GM13976 (cell line): Measurements from ENCODE around the gene TMEM94.
"Not testable (repeated sequence)": the region's sequence is repeated elsewhere in the genome, so short reads cannot be mapped to it uniquely, and the experiment has no call there.

Experiments
- DNase-seq: peaks from one replicate; pipeline ENCODE4 v3.0.0; 2012; ENCODE audit warnings: low spot score
- CTCF ChIP-seq: IDR thresholded peaks from 2 replicates; pipeline ENCODE4 v1.5.1; 2012; ENCODE audit warnings: borderline replicate concordance, mild to moderate bottlenecking; ENCODE audit not compliant: insufficient read depth; ENCODE audit errors: extremely low read depth, missing control alignments, control extremely low read depth
- in situ Hi-C: fragments of 300-500 bp; cut with MboI; formaldehyde crosslinking; loops from one replicate; pipeline ENCODE4 v1.12.0; 2022; ENCODE audit warnings: low sequenced_read_pairs, mixed read lengths, inconsistent platforms; ENCODE audit not compliant: unreplicated experiment

The TMEM94 gene

GRCh38 chr17:75447951-75448856 lies 8.2 kb upstream of the TMEM94 start:
- TF ChIP-seq CTCF: no peak
- no peak for DNase-seq
- in situ Hi-C loops: no loop called here

- in situ Hi-C loops: no loop called here
- DNase-seq: no peak
- no peak for TF ChIP-seq CTCF
Measured at GRCh38 chr17:75450270-75450669, 6.2 kb upstream of the TMEM94 start.

GRCh38 chr17:75454193-75454592 lies 2.2 kb upstream of the TMEM94 start:
- in situ Hi-C loops: no loop called here
- no peak for DNase-seq
- TF ChIP-seq CTCF: no peak

GRCh38 chr17:75454672-75455071 lies 1.8 kb upstream of the TMEM94 start:
- in situ Hi-C loops, DNase-seq: not testable (repeated sequence)

- TF ChIP-seq CTCF: no peak
- in situ Hi-C loops: no loop called here
- DNase-seq: no peak
Measured at GRCh38 chr17:75456039-75456416, 407 bp upstream of the TMEM94 start.

GRCh38 chr17:75457047-75457654 lies 716 bp downstream of the TMEM94 start:
- in situ Hi-C loops: no loop called here
- no peak for TF ChIP-seq CTCF
- no peak for DNase-seq

GRCh38 chr17:75459246-75459589 lies 2.8 kb downstream of the TMEM94 start:
- no peak for DNase-seq
- in situ Hi-C loops: no loop called here
- no peak for TF ChIP-seq CTCF
